ENCODE measurements around the gene SBK2.
"Not testable (repeated sequence)": the region's sequence is repeated elsewhere in the genome, so short reads cannot be mapped to it uniquely, and the experiment has no call there.

The SBK2 gene

DNA sequence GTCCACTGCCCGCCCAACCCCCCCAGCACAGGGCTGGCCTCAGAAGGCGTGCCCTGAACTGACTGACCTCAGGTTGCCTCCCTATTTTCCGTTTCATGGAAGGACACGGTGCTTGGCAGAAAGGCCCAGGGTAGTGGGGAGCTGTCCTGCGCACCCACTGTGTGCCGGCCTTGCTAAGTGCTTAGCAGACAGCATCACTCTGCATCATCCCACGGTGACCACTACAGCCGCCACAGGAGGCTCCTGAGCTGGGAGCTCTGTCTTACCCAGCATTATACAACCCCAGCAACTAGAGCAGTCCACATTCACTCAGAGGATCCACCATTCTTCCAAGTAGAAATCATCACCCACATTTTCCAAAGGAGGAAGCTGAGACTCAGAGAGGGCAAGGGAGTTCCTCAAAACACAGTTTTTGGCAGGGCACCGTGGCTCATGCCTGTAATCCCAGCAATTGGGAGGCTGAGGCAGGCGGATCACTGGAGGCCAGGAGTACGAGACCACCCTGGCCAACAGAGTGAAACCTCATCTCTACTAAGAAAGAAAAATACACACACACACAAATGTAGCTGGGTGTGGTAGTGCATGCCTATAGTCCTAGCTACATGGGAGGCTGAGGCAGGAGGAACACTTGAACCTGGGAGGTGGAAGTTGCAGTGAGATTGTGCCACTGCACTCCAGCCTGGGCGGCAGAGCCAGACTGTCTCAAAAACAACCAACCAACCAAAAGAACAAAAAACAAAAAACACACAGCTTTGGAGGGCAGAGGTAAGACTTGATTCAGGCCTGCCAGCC, 1.6 kb downstream of the SBK2 start:
- no peak for DNase-seq

DNA sequence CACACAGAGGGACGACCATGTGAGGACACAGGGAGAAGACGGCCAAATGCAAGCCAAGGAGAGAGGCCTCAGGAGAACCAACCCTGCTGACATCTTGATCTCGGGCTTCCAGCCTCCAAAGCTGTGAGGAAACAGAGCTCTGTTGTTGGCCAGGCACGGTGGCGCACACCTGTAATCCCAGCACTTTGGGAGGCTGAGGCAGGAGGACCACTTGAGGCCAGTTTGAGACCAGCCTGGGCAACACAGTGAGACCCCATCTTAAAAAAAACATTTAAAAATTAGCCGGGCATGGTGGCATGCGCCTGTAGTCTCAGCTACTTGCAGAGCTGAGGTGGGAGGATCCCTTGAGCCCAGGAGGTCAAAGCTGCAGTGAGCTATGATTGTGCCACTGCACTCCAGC, 2.7 kb downstream of the SBK2 start:
- not testable (repeated sequence) for DNase-seq

DNA sequence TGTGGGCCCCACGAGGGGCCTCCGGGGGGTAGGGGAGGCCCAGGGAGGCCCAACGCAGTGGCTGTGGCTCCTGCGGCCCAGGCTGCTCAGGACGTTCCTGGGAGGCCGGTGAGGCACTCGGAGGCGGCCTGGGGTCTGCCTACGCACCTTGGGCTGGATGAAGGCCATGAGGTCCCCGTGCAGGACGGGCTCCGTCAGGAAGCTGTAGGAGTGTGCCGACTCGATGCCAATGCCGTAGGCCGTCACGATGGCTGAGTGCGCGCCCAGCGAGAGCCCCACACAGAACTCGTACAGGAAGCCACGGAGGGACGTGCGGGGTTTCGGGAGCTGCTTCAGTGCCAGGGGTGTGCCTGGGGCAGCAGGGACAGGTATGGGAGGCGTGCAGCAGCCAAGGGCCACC, 5.9 kb downstream of the SBK2 start:
- no peak for DNase-seq

DNA sequence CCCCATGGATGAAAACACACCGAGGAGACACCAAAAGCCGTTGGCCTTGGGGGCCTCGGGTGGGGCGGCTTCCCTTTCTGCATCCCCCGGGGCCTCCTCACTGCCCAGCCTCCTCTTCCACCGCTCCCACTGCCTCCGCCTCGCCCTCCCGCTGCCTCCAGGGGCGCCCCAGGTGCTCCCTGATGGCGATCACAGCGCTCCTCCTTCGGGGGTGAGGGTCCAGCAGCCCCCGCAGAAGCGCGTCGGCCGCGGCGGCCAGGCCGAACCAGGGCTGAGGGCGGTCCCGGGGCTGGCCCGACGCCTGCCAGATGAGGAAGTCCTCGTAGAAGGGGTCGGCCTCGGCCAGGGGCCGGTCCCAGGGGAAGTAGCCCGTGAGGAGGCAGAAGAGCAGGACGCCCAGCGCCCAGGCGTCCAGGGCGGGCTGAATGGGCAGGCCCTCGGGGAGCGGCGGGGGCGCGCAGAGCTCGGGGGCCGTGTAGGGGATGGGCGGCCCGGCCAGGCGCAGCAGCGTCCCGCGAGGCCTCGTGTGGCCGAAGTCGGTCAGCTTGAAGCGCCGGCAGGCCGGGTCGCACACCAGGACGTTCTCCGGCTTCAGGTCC, 7.2 kb downstream of the SBK2 start:
- DNase-seq = no peak

DNA sequence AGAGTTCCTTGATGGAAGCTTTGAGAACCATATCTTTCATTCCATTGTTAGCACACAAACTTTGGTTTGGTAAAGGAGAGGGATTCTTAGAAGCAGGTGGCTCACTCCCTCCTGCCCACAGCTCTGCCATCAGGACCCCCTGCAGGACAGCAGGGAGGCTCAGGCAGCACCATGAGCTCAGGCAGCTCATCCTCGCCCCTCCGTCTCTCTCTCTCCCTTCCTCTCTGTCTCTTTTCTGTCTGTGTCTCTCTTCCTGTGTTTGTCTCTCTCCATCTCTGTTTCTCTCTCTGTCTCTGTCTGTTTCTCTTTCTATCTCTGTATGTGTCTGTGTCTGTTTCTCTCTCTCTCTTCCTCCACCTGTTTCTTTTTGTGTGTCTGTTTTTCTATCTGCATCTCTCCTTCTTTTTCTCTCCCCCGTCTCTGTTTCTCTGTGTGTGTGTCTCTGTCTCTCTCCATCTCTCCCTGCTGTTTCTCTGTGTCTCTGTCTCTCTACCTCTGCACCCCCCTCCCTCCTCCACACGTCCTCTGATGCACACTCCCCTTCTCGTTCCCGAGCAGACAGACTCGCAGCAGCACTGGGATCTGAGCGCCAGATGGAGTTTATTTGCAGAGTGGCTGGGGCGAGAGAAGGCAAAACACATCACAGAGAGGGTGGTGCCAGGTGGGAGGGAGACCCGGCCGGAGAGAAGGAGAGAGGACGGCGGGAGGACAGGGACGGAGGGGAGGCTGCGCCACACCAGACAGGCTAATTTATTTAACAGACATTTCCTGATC, 8.7 kb downstream of the SBK2 start:
- DNase-seq = no peak

DNA sequence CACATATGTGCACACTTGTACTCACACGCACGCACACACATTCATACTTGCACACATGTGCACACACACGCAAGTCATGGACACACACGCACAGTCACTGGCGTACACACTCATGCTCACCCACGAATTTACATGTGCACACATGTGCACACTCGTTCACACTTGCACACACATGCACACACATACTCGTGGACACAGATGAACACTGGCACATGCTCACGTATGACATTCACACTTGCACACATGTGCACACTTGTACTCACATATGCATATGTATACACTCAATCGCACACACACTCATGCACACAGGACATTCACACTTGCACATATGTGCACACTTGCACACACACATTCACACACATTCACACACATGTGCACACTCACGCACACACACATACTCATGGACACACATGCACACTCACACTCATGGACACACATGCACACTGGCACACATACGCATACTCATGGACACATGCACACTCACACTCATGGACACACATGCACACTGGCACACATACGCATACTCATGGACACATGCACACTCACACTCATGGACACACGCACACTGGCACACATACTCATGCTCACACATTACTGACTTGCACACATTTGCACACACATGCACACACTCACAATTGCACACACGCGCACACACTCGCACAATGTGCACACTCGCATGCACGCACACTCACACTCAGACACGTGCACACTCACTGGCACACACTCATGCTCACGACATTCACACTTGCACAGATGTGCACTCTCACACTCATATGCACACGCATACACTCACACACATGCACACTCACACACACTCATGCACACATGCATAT, 9.5 kb downstream of the SBK2 start:
- DNase-seq = no peak

DNA sequence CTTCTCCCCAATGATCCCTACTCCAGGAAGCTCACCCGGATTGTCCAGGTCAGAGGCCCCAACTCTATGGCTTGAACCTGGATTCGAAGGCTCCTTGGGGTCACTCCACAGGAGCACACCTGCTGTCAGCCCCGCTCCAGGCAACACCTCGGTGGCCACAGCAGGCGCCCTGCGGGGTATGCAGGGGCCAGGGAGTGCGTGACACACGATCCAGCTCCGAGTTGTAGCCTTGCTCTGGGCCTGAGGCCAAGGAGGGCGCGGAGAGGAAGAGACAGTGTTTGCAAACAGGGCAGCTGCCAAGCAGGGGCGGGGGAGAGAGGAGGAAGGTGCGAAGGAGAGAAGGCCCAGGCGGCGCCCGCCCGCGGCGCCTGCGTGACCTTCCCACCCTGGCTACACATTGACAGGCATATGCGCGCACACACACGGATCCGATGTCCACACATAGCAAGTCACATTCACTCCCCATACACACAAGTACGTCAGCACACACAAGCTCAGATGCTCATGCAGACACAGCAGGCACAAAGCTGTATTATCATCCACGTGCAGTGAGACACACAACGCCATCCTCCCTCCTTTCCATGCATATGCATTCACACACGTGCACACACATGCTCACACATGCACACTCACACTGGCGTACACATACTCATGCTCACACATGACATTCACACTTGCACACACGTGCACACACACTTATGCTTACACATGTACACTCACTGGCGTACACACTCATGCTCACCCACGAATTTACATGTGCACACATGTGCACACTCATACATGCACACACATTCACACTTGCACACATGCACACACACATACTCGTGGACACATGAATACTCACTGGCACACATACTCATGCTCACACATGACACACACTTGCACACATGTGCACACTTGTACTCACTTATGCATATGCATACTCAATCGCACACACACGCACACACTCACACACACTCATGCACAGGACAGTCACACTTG, 10.4 kb downstream of the SBK2 start:
- no peak for DNase-seq

DNA sequence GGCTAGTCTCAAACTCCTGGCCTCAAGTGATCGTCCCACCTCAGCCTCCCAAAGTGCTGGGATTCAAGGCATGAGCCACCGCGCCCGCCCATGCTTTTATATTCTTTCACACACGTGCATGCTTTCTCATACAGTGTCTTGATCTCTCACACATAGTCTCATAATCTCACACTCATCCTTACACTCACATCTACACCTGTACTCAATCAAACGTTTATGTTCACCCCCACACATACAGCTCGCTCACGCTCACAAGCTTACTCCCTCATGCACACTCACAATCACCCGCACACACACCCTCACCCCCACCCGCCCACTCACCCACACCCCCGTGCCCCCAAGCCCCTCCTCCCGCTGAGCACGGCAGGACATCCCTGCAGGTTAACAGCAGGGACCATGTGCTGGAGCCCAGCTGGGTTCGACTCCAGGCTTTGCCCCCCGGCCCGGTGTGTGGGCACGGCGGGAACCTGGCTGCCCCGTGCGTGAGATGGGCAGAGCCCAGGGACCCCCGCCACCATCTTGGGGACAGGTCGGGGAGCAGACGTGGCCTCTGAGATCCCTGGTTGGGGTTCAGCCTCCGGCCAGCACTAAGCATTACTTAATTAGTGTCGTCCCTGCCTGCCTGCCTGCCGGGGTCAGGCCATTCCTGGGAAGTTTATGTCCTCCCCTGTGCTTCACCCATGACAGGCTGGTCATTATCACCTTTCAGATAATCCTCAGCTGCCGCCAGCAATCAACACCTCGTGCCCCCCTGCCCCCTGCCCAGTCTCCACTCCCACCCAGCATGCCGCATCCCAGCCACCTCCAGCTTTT, 11.4 kb downstream of the SBK2 start:
- no peak for DNase-seq

DNA sequence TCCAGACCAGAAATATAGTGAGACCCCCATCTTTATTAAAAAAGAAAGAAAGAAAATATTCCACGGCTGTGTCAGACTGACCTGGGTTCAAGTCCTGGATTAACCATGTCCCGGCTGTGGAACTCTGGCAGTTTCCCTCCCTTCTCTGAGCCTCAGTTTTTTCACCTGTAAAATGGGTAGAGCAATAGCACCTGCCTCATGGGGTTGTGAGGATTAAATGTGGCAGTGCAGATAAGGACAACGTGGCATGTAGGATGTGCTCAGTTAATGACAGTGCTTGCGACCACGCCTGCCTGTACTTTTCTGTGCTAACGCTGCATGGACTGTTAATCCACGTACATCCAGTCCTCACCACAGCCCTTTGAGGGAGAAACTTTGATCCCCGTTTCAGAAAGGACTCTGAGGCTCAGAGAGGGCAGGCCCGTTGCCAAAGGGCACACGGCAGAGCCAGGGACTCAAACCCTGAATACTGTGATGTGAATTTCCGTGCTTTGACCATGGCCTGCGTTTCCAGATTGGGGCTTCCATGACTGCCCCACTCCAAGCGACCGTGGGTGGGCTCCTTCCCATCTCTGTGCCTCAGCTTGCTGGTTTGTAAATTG, 16.1 kb downstream of the SBK2 start:
- no peak for DNase-seq

DNA sequence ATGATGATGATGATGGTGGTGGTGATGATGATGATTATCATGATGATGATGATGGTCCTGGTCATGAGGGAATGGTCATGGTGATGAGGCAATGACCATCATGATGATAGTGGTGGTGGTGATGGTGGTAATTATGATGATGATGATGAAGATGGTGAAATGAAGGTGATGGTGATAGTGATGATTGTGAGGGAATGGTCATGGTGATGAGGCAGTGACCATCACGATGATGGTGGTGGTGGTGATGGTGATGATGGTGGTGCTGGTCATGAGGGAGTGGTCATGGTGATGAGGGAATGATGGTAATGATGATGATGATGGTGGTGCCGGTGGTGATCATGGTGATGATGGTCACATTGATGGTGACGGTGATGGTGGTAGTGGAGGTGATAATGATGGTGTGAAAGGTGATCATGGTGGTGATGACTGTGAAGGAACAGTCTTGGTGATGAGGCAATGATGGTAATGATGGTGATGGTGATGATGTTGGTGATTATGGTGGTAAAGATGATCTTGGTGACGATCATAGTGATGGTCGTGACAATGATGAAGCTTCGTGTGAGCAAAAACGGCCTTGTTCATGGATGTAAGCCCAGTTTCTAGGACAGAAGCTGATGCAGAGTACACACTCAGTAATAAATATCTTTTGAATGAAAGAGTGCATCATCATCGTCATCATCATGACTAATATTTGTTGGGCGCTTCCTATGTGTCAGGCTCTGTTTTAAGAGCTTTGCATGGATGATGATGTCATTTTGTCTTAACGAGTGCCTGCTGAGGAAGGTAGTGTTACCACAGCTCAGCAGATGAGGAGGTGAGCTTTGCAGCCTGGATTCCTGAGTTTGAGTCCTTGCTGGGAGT, 17.3 kb downstream of the SBK2 start:
- no peak for DNase-seq

DNA sequence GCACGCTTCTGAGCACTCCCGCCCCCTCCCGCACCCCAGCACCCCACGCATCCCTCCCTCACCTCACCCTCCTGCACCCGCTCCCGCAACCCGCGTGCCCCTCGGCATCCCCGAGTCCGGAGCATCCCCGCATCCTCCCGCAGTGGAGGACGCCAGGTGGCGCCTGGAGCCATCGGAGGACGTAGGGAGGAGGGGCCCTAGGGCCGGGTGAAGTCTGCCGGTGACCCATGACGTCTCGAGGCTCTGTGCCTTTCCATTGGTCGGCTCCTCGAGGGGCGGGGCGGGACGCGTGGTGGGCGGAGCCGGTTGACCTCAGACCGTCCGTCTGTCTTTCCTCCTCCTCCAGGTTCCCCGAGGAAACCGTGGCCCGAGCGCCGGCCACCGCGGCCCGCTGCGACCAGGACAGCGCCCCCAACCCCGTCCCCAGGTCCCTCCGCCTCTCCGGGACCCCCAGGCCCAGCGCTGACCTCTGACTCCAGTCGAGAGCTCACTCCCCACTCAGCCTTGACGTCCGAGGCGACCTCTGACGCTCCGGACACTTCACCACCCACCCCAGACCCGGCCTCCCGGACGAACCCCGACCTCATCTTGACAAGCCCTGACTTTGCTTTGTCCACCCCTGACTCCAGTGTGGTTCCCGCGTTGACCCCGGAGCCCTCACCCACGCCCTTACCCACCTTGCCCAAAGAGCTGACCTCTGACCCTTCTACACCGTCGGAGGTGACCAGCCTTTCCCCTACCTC, 19.9 kb downstream of the SBK2 start:
- DNase-seq = peak; percentile 87

DNA sequence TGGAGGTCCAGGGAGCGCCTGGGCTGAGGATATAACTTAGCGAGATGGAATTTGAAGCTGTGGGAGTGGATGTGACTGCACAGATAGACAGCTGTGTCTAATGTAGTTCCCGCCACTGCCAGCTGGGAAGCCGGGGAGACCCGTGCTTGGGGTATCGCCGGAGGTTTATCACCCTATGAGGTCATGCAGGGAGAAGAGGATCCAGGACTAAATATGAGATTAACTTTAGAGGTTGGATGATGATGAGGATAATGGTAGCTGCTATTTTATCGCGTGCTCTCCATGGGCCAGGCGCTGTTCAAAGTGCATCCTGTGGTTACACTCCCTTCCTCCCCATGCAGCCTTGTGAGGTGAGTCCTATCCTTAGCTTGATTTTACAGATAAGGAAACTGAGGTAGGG, 28.8 kb downstream of the SBK2 start:
- no peak for DNase-seq

DNA sequence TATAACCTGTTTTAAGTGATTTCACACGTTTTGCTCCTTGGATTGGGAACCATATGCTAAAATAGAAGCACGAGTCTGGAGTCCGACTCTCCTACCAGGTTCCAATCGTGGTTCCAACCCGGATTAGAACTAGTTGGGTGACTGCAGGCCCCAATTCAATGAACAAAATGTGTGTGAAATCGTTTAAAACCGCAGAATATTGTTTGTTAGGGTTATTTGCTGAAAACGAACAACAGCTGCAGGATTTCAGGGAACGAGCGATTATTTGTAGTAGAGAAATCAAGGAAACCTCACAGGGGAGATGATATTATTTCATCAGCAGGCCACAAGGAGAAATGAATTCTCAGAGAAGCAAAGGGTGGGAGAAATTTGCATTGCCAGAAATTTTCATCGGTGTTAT, 32.0 kb downstream of the SBK2 start:
- DNase-seq = no peak

DNA sequence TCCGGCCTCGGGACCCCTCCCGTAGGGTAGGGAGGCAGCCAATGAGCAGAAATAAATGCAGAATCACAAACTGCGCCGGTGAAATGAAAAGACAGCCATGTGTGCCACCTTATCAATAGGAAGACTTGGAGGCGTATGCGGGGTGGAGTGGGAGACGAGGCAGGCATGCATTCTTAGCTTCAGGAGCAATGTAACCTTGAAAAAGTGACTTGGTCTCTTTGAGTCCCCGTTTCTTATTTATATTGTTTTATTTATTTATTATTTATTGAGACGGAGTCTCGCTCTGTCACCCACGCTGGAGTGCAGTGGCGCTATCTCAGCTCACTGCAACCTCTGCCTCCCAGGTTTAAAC, 32.7 kb downstream of the SBK2 start:
- no peak for DNase-seq

DNA sequence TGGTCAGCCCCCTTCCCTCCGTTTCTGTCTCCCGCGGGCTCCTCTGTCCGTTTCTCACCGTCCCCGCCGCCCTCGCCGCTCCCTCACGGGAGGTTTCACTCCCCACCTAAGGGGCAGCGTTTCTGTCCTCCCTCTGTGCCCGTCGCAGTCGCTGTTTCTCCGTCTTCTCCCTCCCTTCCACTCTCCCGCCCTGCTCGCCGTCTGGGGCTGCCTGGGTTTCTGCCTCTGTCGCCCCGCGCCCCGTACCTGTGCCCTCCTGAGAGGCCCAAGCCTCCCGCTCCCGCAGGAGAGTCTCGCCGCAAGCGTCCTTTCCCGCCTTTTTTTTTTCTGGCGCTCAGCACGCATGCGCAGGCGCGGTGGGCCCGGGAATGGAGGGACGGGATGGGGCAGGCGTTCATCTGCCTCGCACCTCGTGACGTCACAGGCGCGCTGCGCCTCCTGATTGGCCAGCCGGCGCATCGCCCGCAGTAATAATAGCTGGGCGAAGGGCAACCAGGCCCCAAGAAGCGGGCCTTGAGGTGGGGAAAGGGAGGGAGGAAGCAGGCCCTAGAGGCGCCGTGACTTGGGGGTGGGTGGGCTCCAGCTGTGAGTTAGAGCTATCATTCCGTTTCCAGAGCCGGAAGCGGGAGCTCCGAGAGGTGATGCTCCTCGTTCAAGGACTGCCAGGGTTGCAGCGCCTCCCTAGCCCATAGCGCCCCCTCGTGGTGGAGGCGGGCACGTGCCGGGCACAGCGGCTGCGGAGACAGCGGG, 33.3 kb downstream of the SBK2 start:
- DNase-seq = peak; percentile 88

DNA sequence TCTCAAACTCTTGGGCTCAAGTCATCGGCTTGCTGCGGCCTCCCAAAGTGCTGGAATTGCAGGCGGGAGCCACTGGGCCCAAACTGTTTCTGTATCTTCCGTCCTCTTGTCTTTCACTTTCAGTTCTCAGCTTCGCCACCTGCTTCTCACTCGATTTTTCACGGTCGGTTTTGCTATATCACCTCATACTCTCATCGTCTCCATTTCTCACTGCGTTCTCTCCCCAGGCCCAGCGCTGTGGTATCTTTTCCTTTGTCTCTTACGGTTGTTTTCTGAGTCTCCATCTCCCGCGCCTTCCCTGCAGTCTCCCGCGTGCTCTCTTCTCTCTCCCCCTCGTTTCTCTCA, 33.8 kb downstream of the SBK2 start:
- DNase-seq = no peak

DNA sequence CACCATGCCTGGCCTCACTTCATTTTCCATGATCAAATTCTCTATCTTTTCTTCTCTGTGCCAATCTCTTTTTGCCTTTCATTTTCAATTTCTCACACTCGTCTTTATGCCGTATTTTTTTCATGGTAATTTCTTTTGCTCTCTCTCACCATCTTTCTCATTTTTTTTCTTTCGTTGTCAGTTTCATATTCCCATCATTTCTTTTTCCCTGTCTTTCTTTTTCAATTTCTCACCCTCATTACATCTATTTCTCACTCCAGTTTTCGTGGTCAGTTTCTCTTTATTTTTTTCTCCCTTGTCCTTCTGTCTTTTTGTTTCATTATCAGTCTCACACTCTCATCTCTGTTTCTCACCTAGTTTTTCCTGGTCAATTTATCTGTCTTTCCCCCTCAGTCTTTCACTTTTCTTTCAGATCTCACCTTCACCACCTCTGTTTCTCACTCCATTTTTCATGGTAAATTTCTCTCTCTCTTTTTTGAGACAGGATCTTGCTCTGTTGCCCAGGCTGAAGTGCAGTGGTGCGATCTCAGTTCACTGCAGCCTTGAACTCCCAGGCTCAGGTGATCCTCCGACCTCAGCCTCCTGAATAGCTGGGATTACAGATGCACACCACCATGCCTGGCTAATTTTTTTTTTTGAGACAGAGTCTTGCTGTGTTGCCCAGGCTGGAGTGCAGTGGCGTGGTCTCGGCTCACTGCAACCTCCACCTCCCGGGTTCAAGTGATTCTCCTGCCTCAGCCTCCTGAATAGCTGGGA, 34.6 kb downstream of the SBK2 start:
- no peak for DNase-seq
